ENCODE measurements around the gene ERICH6.

- TF ChIP-seq, protein P1, sequence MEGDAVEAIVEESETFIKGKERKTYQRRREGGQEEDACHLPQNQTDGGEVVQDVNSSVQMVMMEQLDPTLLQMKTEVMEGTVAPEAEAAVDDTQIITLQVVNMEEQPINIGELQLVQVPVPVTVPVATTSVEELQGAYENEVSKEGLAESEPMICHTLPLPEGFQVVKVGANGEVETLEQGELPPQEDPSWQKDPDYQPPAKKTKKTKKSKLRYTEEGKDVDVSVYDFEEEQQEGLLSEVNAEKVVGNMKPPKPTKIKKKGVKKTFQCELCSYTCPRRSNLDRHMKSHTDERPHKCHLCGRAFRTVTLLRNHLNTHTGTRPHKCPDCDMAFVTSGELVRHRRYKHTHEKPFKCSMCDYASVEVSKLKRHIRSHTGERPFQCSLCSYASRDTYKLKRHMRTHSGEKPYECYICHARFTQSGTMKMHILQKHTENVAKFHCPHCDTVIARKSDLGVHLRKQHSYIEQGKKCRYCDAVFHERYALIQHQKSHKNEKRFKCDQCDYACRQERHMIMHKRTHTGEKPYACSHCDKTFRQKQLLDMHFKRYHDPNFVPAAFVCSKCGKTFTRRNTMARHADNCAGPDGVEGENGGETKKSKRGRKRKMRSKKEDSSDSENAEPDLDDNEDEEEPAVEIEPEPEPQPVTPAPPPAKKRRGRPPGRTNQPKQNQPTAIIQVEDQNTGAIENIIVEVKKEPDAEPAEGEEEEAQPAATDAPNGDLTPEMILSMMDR (IDR thresholded peaks at IDR 0.05), result no peak
- TF ChIP-seq POLR2A (IDR thresholded peaks at IDR 0.05), result no peak
- no peak for TF ChIP-seq POLR2AphosphoS5 (IDR thresholded peaks at IDR 0.05; ENCODE audit: insufficient read depth in 1 of 2, low read depth in 1 of 2)
These were observed 30.4 kb upstream of the ERICH6 start for GRCh38 chr3:150733936-150734794.
